HAP-1 (cell line): ENCODE data around the gene POP4.
"Not testable (repeated sequence)": the region's sequence is repeated elsewhere in the genome, so short reads cannot be mapped to it uniquely, and the experiment has no call there.

Experiments used
- DNase-seq, 2 experiments: peaks; one replicate each; pipeline ENCODE4 v3.0.0-alpha.2; 2016 to 2020; ENCODE audit warnings: low spot score in 2 of 2
- H3K27me3 ChIP-seq: fragments of 250-450 bp; sonication (Bioruptor Pico); 2 replicates; pipeline ENCODE4 v1.5.1; 2020; ENCODE audit warnings: low read depth, mild to moderate bottlenecking, moderate library complexity
- H3K36me3 ChIP-seq: fragments of 250-450 bp; sonication (Bioruptor Pico); replicated peaks from 2 replicates; pipeline ENCODE4 v1.5.1; 2020; ENCODE audit warnings: mild to moderate bottlenecking
- H3K4me1 ChIP-seq: fragments of 250-450 bp; sonication (Bioruptor Pico); 2 replicates; pipeline ENCODE4 v1.5.1; 2020; ENCODE audit warnings: mild to moderate bottlenecking
- H3K4me3 ChIP-seq: fragments of 250-450 bp; sonication (Bioruptor Pico); 2 replicates; pipeline ENCODE4 v1.5.1; 2020; ENCODE audit warnings: mild to moderate bottlenecking, moderate library complexity
- H3K9me3 ChIP-seq: fragments of 250-450 bp; sonication (Bioruptor Pico); 2 replicates; pipeline ENCODE4 v1.5.1; 2020; ENCODE audit warnings: mild to moderate bottlenecking, moderate library complexity
- in situ Hi-C: fragments of 300-500 bp; cut with MboI; formaldehyde crosslinking; loops from 3 replicates; pipeline ENCODE4 v1.14.3; 2020; ENCODE audit warnings: low sequenced_read_pairs, inconsistent platforms, mixed read lengths

Gene POP4

GRCh38 chr19:29622166-29623070 is 16.3 kb downstream of the POP4 start:
- in situ Hi-C loops, result no loop called here
- Histone ChIP-seq H3K9me3 (no peaks in the 10 kb centered on the region), H3K4me1 (no peaks in the 10 kb centered on the region), H3K27me3 (peaks cover 4% of the 10 kb centered on the region; the same call in 1 of the 2 replicates), H3K36me3 (no peaks in the 10 kb centered on the region), H3K4me3 (no peak overlapping the region)
- DNase-seq, result no peak

GRCh38 chr19:29623726-29624488 is 17.8 kb downstream of the POP4 start:
- peaks cover 4% of the 10 kb centered on the region; the same call in 1 of the 2 replicates for H3K27me3 ChIP-seq
- in situ Hi-C loops, result no loop called here
- no peaks in the 10 kb centered on the region for H3K4me1 ChIP-seq
- H3K4me3 ChIP-seq, result no peak overlapping the region
- no peak for DNase-seq
- H3K9me3 ChIP-seq, result no peaks in the 10 kb centered on the region
- no peaks in the 10 kb centered on the region for H3K36me3 ChIP-seq

- DNase-seq, result no peak
- Histone ChIP-seq H3K9me3 (no peaks in the 10 kb centered on the region), H3K4me1 (no peaks in the 10 kb centered on the region), H3K27me3 (peaks cover under 1% of the 10 kb centered on the region; the same call in 1 of the 2 replicates), H3K4me3 (no peak overlapping the region), H3K36me3 (no peaks in the 10 kb centered on the region)
- in situ Hi-C loops, result no loop called here
Observed at GRCh38 chr19:29624489-29625185, 18.6 kb downstream of the POP4 start.

- no peaks in the 10 kb centered on the region for H3K27me3 ChIP-seq
- H3K4me3 ChIP-seq, result no peak overlapping the region
- in situ Hi-C loops, result no loop called here
- H3K4me1 ChIP-seq, result no peaks in the 10 kb centered on the region
- H3K9me3 ChIP-seq, result no peaks in the 10 kb centered on the region
- H3K36me3 ChIP-seq, result no peaks in the 10 kb centered on the region
- DNase-seq, result no peak
Observed at GRCh38 chr19:29625186-29625651, 19.1 kb downstream of the POP4 start.

GRCh38 chr19:29626386-29626785 is 20.3 kb downstream of the POP4 start:
- Histone ChIP-seq H3K4me3 (no peak overlapping the region), H3K4me1 (no peaks in the 10 kb centered on the region), H3K9me3 (no peaks in the 10 kb centered on the region), H3K27me3 (no peaks in the 10 kb centered on the region), H3K36me3 (no peaks in the 10 kb centered on the region)
- in situ Hi-C loops, result no loop called here
- DNase-seq, result no peak

- in situ Hi-C loops, H3K4me3 ChIP-seq, H3K9me3 ChIP-seq, DNase-seq, H3K36me3 ChIP-seq, H3K27me3 ChIP-seq, H3K4me1 ChIP-seq: not testable (repeated sequence)
Observed at GRCh38 chr19:29626832-29627231, 20.7 kb downstream of the POP4 start.

- H3K9me3 ChIP-seq, result no peaks in the 10 kb centered on the region; the same call in 1 of the 2 replicates
- H3K4me3 ChIP-seq, result no peak overlapping the region
- H3K36me3 ChIP-seq, result no peaks in the 10 kb centered on the region
- no peaks in the 10 kb centered on the region for H3K27me3 ChIP-seq
- no peaks in the 10 kb centered on the region for H3K4me1 ChIP-seq
- DNase-seq, result no peak
- in situ Hi-C loops, result no loop called here
Observed at GRCh38 chr19:29628661-29629385, 22.7 kb downstream of the POP4 start.

- Histone ChIP-seq H3K4me3 (no peak overlapping the region), H3K9me3 (no peaks in the 10 kb centered on the region; the same call in 1 of the 2 replicates), H3K27me3 (no peaks in the 10 kb centered on the region), H3K4me1 (no peaks in the 10 kb centered on the region), H3K36me3 (no peaks in the 10 kb centered on the region)
- in situ Hi-C loops, result no loop called here
- no peak for DNase-seq
Observed at GRCh38 chr19:29629836-29630534, 23.9 kb downstream of the POP4 start.

GRCh38 chr19:29630655-29631054 is 24.6 kb downstream of the POP4 start:
- H3K9me3 ChIP-seq, result no peaks in the 10 kb centered on the region; the same call in 1 of the 2 replicates
- in situ Hi-C loops, result no loop called here
- no peak for DNase-seq
- H3K4me1 ChIP-seq, result no peaks in the 10 kb centered on the region
- no peak overlapping the region for H3K4me3 ChIP-seq
- H3K27me3 ChIP-seq, result no peaks in the 10 kb centered on the region
- no peaks in the 10 kb centered on the region for H3K36me3 ChIP-seq

GRCh38 chr19:29631450-29631849 is 25.4 kb downstream of the POP4 start:
- no peak overlapping the region for H3K4me3 ChIP-seq
- no peak for DNase-seq
- no peaks in the 10 kb centered on the region for H3K36me3 ChIP-seq
- H3K4me1 ChIP-seq, result no peaks in the 10 kb centered on the region
- in situ Hi-C loops, result no loop called here
- no peaks in the 10 kb centered on the region for H3K27me3 ChIP-seq
- H3K9me3 ChIP-seq, result no peaks in the 10 kb centered on the region; the same call in 1 of the 2 replicates

GRCh38 chr19:29634002-29634401 is 27.9 kb downstream of the POP4 start:
- Histone ChIP-seq H3K9me3 (no peaks in the 10 kb centered on the region; the same call in 1 of the 2 replicates), H3K4me3 (no peak overlapping the region), H3K4me1 (no peaks in the 10 kb centered on the region), H3K27me3 (no peaks in the 10 kb centered on the region), H3K36me3 (no peaks in the 10 kb centered on the region)
- in situ Hi-C loops, result no loop called here
- DNase-seq, result no peak

- H3K36me3 ChIP-seq, result no peaks in the 10 kb centered on the region
- H3K27me3 ChIP-seq, result no peaks in the 10 kb centered on the region
- no peak for DNase-seq
- no peaks in the 10 kb centered on the region; the same call in 1 of the 2 replicates for H3K9me3 ChIP-seq
- H3K4me1 ChIP-seq, result no peaks in the 10 kb centered on the region
- H3K4me3 ChIP-seq, result no peak overlapping the region
- in situ Hi-C loops, result no loop called here
Observed at GRCh38 chr19:29634423-29635130, 28.5 kb downstream of the POP4 start.
